ENCODE results near the gene AGER. TPM values are rescaled to one million over a fixed set of nuclear protein-coding genes. Genes with fewer than 3 reads are reported as not detected.
"Not testable (repeated sequence)": the region's sequence is repeated elsewhere in the genome, so short reads cannot be mapped to it uniquely, and the experiment has no call there.

Gene AGER
- total RNA-seq, 2 experiments from 2014 or later: 9.6 to 11.5 TPM

GRCh38 chr6:32153564-32154513 is 30.2 kb downstream of the AGER start, which contains the start of gene PPT2:
Gene PPT2, plus strand, starts transcription at chr6:32154141. Its CDS starts 454 bp downstream, at chr6:32154595.
- peak within 1 kb of the TSS; percentile 97 for H3K4me3 Mint-ChIP-seq

GRCh38 chr6:32152769-32153563 is 31.1 kb downstream of the AGER start:
- peak overlapping the region; percentile 77 for H3K27ac Mint-ChIP-seq
- peaks cover 55% of the 10 kb centered on the region for H3K4me1 Mint-ChIP-seq
- DNase-seq: peak; percentile 40
- H3K27me3 Mint-ChIP-seq: peaks cover 18% of the 10 kb centered on the region
- peaks cover 14% of the 10 kb centered on the region for H3K36me3 Mint-ChIP-seq
- peak overlapping the region; percentile 97 for H3K4me3 Mint-ChIP-seq
- H3K9me3 Mint-ChIP-seq: no peaks in the 10 kb centered on the region

More at GRCh38 chr6:32153564-32154513, 30.2 kb downstream of the AGER start, which contains the start of gene PPT2:
- peak; percentile 89 for DNase-seq
- Mint-ChIP-seq H3K9me3 (no peaks in the 10 kb centered on the region), H3K27ac (peak within 1 kb of the TSS; percentile 92), H3K27me3 (peaks cover 13% of the 10 kb centered on the region), H3K4me1 (peaks cover 48% of the 10 kb centered on the region), H3K36me3 (peaks cover 17% of the 10 kb centered on the region)

- Mint-ChIP-seq H3K27me3 (peaks cover 21% of the 10 kb centered on the region), H3K4me1 (peaks cover 56% of the 10 kb centered on the region), H3K36me3 (peaks cover 7% of the 10 kb centered on the region), H3K27ac (peak within 1 kb of the TSS; percentile 26), H3K4me3 (peak within 1 kb of the TSS; percentile 97), H3K9me3 (no peaks in the 10 kb centered on the region)
- no peak for DNase-seq
Measured at GRCh38 chr6:32151863-32152768, 31.9 kb downstream of the AGER start, which contains the start of gene PRRT1. Gene PRRT1, minus strand, starts transcription at chr6:32151939. Its CDS starts 112 bp downstream, at chr6:32151827.

- Mint-ChIP-seq H3K27me3 (peaks cover 21% of the 10 kb centered on the region), H3K36me3 (peaks cover 7% of the 10 kb centered on the region), H3K4me1 (peaks cover 56% of the 10 kb centered on the region), H3K9me3 (no peaks in the 10 kb centered on the region), H3K4me3 (peak overlapping the region; percentile 69), H3K27ac (peak overlapping the region; percentile 18)
- DNase-seq: no peak
Measured at GRCh38 chr6:32151181-32151862, 32.7 kb downstream of the AGER start.

- H3K27ac Mint-ChIP-seq: peak overlapping the region; percentile 8
- H3K4me3 Mint-ChIP-seq: peak overlapping the region; percentile 69
- H3K27me3 Mint-ChIP-seq: peaks cover 21% of the 10 kb centered on the region
- no peaks in the 10 kb centered on the region for H3K9me3 Mint-ChIP-seq
- H3K36me3 Mint-ChIP-seq: peaks cover 7% of the 10 kb centered on the region
- DNase-seq: no peak
- peaks cover 46% of the 10 kb centered on the region for H3K4me1 Mint-ChIP-seq
Measured at GRCh38 chr6:32149932-32150870, 33.9 kb downstream of the AGER start.

GRCh38 chr6:32149092-32149755 is 34.8 kb downstream of the AGER start:
- Mint-ChIP-seq H3K27ac (peak overlapping the region; percentile 80), H3K36me3 (peaks cover 7% of the 10 kb centered on the region), H3K9me3 (no peaks in the 10 kb centered on the region), H3K4me3 (peak overlapping the region; percentile 73), H3K27me3 (peaks cover 21% of the 10 kb centered on the region), H3K4me1 (peaks cover 40% of the 10 kb centered on the region)
- no peak for DNase-seq

- Mint-ChIP-seq H3K9me3 (no peaks in the 10 kb centered on the region), H3K4me3 (peak overlapping the region; percentile 73), H3K27me3 (peaks cover 21% of the 10 kb centered on the region), H3K27ac (peak overlapping the region; percentile 80), H3K4me1 (peaks cover 40% of the 10 kb centered on the region), H3K36me3 (peaks cover 4% of the 10 kb centered on the region)
- DNase-seq: peak; percentile 70
Measured at GRCh38 chr6:32148289-32149091, 35.6 kb downstream of the AGER start.

- DNase-seq: no peak
- peaks cover 32% of the 10 kb centered on the region for H3K4me1 Mint-ChIP-seq
- H3K9me3 Mint-ChIP-seq: no peaks in the 10 kb centered on the region
- H3K36me3 Mint-ChIP-seq: peaks cover 4% of the 10 kb centered on the region
- no peak overlapping the region for H3K27ac Mint-ChIP-seq
- no peak overlapping the region for H3K4me3 Mint-ChIP-seq
- peaks cover 21% of the 10 kb centered on the region for H3K27me3 Mint-ChIP-seq
Measured at GRCh38 chr6:32147401-32148132, 36.5 kb downstream of the AGER start.

- H3K27me3 Mint-ChIP-seq: peaks cover 21% of the 10 kb centered on the region
- H3K4me3 Mint-ChIP-seq: no peak overlapping the region
- H3K36me3 Mint-ChIP-seq: peaks cover 4% of the 10 kb centered on the region
- H3K27ac Mint-ChIP-seq: no peak overlapping the region
- H3K9me3 Mint-ChIP-seq: no peaks in the 10 kb centered on the region
- DNase-seq: no peak
- peaks cover 26% of the 10 kb centered on the region for H3K4me1 Mint-ChIP-seq
Measured at GRCh38 chr6:32146687-32147086, 37.4 kb downstream of the AGER start.

- Mint-ChIP-seq H3K36me3 (peaks cover 4% of the 10 kb centered on the region), H3K4me3 (no peak overlapping the region)
Measured at GRCh38 chr6:32146287-32146686, 37.8 kb downstream of the AGER start.

GRCh38 chr6:32144238-32144637 is 39.8 kb downstream of the AGER start:
- H3K4me3 Mint-ChIP-seq, H3K36me3 Mint-ChIP-seq: not testable (repeated sequence)
- H3K4me1 Mint-ChIP-seq: peaks cover 11% of the 10 kb centered on the region

More at GRCh38 chr6:32146287-32146686, 37.8 kb downstream of the AGER start:
- Mint-ChIP-seq H3K27me3 (peaks cover 21% of the 10 kb centered on the region), H3K9me3 (no peaks in the 10 kb centered on the region), H3K27ac (no peak overlapping the region), H3K4me1 (peaks cover 24% of the 10 kb centered on the region)
- DNase-seq: no peak

More at GRCh38 chr6:32144238-32144637, 39.8 kb downstream of the AGER start:
- not testable (repeated sequence) for H3K27ac Mint-ChIP-seq, DNase-seq, H3K9me3 Mint-ChIP-seq
- H3K27me3 Mint-ChIP-seq: peaks cover 15% of the 10 kb centered on the region

Measured in activated naive CD8-positive, alpha-beta T cell treated with anti-CD3 and anti-CD28 coated beads for 36 hours (primary cell).